Measurements from ENCODE around the gene GTF3C6.
"Not testable (repeated sequence)": the region's sequence is repeated elsewhere in the genome, so short reads cannot be mapped to it uniquely, and the experiment has no call there.

Gene GTF3C6

DNA sequence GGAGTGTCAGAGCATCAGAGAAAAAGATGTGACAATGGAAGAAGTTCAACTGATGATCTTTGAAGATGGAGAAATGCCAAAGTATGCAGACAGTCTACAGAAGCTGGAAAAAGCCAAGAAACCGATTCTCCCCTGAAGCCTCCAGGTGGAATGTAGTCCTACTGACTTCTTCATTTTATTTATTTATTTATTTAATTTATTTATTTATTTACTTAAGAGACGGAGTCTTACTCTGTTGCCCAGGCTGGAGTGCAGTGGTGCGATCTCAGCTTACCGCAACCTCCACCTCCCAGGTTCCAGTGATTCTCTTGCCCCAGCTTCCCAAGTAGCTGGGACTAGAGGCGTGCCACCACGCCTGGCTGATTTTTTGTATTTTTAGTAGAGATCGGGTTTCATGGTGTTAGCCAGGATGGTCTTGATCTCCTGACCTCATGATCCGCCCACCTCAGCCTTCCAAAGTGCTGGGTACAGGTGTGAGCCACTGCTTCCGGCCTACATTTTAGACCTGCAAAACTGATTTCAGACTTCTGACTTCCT lies 21.1 kb downstream of the GTF3C6 start:
- DNase-seq, result no peak

GRCh38 chr6:110980227-110980626 lies 21.7 kb downstream of the GTF3C6 start:
- no peak for DNase-seq

DNA sequence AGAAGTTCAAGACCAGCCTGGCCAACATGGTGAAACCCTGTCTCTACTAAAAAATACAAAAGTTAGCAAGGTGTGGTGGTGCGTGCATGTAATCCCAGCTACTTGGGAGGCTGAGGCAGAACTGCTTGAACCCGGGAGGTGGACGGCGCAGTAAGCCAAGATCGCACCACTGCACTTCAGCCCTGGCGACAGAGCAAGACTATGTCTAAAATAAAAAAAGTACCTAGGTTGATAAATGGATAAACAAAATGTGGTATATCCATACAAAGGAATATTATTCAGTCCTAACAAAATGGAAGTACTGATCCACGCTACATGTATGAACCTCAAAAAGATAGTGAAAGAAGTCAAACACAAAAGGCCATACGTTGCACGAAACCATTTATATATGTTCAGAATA lies 22.1 kb downstream of the GTF3C6 start:
- DNase-seq, result no peak

DNA sequence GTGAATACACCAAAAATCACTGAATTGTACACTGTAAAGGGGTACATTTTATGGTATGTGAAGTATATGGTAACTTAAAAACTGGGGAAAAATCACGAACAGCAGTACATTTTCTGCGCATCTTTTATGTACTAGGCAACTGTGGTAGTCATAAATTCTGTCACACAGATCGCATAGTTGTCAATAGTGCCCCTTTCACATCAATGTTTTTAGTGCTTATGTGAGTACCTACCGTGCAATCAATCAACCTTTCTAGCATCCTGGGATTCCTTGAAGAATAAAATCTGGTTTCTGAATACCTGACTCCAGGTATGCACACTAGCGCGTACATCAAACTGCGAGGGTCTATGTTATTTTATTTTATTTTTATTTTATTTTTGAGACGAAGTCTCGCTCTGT lies 22.7 kb downstream of the GTF3C6 start:
- no peak for DNase-seq

- no peak for DNase-seq
These were observed 32.5 kb downstream of the GTF3C6 start for GRCh38 chr6:110990840-110991576.

DNA sequence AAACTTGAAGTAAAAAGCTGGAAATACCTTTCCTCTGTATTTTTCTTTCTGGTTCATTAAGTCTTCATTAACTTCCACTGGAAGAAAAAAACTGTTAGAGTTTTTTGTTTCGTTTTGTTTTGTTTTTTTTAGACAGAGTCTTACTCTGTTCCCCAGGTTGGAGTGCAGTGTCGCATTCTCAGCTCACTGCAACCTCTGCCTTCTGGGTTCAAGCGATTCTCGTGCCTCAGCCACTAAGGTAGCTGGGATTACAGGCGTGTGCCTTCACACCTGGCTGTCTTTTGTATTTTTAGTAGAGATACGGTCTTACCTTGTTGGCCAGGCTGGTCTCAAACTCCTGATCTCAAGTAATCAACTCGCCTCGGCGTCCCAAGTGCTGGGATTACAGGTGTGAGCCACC lies 38.2 kb downstream of the GTF3C6 start:
- DNase-seq, result no peak

- no peak for DNase-seq
These were observed 41.2 kb downstream of the GTF3C6 start for GRCh38 chr6:110999634-111000270.

GRCh38 chr6:111002350-111002749 lies 43.8 kb downstream of the GTF3C6 start:
- no peak for DNase-seq

GRCh38 chr6:111011360-111012142 lies 53.0 kb downstream of the GTF3C6 start:
- no peak for DNase-seq

GRCh38 chr6:111012143-111012452 lies 53.6 kb downstream of the GTF3C6 start:
- DNase-seq, result no peak

- not testable (repeated sequence) for DNase-seq
These were observed 54.0 kb downstream of the GTF3C6 start for GRCh38 chr6:111012520-111012919.

DNA sequence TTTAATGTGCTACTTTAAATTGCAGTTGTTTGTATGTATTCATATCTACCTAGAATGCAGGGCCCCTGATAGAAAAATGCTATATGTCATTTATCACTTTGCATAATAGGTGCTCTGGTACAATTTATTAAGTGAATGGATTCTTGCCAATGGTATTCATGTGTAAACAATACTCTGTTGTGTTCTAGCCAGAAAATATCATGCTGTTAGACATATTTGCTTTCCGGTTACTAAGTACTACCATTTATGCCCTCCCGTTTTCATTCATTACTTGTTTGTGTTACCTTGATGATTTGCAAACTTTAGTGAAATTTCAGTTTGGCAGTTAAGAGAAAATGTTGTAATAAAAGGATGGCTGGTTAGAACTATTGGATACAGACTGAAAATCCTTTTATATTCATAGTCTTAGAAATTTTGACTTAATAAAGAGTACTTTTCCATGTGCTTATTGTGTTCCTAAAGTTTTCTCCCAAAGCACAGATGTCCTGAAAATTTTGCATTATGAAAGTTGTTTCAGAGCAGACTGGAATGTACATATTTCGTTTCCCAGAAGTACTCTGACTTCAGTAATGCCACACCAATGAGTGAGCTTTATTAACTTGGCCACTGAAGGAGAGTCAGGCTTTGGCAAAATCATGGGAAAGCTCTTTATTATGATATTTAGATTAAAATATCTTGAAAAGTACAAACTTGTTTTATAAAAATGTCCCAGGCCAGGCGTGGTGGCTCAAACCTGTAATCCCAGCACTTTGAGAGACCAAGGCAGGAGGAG lies 54.8 kb downstream of the GTF3C6 start:
- DNase-seq, result no peak

DNA sequence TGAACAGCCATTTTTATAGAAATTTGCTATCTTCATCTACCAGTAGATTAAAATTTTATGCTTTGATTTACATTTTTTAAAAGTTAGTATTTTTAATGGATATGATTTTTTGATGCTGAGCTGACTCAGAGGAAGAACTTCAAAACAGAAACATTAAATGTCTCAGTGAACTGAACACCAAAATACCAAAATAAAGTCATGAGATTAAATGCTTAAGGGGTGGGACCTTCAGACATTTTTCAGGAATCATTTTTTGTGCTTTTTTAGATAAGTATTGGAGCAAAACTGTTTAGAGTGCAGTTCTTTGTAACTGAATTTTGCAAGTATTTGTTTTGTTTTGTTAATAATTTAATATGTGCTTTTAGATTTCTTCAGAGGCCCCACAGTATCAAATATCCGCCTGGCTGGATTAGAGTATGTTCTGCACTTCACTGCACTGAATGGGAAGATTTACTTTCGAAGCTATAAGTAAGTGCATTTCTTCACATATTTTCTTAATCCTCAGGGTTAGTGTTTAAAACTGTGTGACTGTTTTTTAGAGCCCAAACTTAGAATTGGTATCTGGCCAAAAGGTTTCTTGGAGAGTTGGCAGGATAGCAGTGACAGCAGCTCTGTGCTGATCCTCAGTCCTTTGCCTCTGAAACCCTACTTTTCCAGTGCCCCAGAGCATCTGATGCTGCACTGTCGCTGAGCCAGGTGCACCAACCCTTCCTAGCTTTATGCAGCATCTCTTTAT lies 57.1 kb downstream of the GTF3C6 start:
- DNase-seq, result no peak

DNA sequence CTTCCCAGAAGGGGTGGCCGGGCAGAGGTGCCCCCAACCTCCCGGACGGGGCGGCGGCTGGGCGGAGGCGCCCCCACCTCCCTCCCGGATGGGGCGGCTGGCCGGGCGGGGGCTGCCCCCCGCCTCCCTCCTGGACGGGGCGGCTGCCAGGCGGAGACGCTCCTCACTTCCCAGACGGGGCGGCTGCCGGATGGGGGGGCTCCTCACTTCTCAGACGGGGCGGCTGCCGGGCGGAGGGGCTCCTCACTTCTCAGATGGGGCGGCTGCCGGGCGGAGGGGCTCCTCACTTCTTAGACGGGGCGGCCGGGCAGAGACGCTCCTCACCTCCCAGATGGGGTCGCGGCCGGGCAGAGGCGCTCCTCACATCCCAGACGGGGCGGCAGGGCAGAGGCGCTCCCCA lies 58.7 kb downstream of the GTF3C6 start:
- DNase-seq, result not testable (repeated sequence)
